ENCODE data around the gene UMOD.
"Not testable (repeated sequence)": the region's sequence is repeated elsewhere in the genome, so short reads cannot be mapped to it uniquely, and the experiment has no call there.

UMOD gene

DNA sequence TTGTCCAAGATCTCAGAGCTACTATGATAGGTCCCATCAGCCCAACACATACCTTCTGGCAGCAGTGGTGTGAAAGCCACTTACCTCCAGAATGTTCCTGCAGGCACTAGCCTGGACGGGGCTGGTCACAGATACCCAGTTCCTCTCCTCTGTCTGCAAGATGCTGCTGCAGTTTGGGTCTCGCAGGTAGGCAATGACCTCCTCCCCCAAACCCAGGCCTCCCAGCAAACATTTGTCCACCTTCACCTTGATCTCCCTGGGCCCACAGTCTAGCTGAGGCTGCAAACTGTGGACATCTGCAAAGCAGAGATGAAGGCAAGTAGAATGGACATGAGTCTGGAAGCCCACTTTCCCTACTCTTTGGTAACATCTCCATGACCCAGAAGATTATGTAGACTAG, 32.3 kb downstream of the UMOD start:
- DNase-seq, result no peak

DNA sequence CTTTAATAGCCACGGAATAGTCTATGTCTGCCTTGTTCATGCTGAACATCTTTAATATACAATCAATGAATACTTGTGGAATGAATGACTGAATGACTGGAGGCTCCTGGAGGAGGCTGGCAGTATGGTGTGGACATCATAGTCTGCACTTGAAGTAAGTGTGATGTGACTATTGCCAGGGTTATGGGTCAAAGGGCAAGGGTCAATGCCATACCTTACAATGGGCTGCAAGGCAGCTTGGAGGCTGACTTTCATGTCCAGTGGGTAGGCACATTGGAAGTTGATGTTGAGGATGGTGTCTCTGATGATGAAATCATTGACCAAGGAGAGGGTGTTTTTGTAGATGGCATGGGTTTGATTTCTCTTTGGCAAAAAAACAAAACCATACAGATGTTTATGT, 33.1 kb downstream of the UMOD start:
- no peak for DNase-seq

DNA sequence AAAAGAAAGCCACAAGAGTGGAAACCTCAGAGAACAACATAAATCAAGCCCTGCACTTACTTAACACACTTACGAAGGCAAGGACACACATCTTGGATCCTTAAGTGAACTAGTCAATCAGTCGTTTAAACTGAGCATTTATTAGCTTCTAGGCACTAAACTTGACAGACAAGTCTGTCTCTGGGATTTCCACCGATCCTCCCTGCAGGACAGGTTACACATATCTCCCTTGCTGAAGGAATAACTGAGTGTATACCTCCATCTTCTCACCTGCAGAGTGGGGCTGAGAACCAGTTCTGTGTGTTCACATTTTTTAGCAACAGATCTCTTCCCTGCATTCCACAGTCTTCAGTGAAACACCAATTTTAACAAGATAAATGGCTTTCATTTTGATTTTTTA, 34.1 kb downstream of the UMOD start:
- DNase-seq, result no peak

DNA sequence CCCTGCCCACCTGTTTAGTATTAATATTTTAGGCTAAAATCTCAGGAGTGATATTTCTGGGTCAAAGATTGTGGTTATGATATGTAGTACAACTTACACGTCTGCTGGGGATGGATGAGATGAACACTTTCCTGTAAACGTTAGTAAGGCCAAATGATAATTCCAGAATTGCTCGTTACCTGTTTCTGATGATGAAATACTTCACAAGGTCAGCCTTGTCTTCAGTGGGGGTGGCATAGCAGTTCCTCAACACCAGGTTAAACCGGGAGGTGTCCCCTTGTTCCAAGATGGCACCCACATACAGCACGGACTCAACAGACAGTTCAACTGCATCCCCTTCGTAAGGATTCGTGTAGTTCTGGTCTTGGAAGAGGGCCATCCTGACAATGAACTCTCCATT, 34.5 kb downstream of the UMOD start:
- no peak for DNase-seq

DNA sequence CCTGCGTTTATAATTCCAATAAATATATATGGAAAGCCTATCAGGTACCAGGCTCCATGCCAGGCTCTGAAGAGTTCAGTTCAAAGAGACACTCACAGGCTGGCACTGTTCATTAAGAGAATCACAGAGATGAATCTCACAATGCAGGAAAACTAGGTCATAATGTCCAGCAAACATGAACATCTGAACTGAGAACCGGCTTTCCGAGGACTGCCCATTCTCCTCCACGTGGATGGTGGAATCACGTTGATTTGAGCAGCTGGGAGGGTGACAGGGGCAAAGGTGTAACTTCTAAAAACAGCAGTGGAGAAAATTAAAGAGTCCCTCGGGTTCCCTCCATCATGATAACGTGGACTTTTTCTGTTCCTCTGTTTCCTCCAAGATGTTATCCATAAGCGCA, 35.4 kb downstream of the UMOD start:
- DNase-seq, result no peak

DNA sequence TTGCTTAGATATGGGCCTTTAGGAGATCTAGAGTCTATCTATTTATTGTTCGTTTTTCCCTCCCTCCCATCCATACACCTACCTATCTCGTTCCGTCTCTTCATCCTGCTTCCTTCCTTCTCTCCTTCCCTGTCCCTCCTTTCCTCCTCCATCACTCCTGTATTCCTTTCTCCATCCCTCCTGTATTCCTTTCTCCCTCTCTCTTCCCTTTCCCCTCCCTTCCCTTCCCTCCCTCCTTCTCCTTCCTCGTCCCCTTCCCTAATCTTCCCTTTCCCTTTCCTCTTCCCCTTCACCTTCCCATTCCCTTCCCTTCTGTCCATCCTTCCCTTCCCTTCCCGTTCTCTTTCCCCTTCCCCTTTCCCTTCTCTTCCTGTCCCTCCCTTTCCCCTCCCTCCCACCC, 35.8 kb downstream of the UMOD start:
- no peak for DNase-seq

DNA sequence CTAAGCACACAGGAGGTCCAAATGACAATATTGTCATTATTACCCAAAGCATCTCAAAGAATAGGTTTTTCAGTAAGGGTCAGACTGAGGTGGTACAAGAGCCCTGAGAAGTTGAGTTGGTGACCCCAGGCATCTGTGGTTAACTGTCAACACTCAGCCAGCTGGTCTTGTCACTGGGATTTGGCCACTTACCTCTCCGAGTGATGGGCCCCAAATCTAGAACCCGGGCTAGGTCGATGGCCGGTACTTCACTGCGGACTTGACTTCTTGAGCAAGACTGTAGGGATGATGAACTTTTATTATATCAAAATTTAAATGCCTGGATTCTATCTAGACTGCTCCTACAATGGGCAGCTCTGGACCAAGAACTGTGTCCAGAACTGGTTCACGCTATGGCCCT, 36.8 kb downstream of the UMOD start:
- DNase-seq, result no peak

DNA sequence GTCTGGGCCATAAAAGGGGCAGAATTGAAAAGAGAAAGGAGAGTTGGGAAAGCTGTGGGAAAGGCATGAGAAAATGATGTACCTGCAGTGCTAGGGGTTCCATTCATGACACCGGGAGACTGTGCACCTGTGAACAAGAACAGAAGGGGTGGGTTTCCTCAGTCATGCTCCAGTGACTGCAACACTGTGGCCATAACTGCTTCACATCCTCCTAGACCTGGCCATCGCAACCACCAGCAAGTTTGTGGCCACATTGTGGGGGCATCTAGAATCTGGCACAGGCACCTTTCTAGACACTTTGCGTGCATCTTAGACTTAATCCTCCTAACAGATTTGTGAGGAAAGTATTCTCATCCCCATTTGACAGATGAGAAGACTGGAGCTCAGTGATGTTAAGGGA, 37.9 kb downstream of the UMOD start:
- DNase-seq, result no peak

DNA sequence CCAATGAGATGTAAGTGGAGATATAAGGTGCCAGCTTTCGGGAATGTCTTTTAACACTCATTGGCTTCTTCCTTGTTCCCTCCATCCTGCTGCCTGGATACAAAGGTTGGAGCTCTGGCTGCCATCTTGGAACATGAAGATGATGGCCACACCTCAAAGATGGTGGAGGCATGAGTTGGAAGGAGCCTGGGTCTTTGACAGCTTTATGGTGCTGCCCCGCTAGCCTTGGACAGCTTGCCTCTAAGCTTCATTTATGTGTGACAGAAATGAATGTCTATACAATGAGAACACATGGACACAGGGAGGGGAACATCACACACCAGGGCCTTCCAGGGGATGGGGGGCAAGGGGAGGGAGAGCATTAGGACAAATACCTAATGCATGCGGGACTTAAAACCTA, 38.8 kb downstream of the UMOD start:
- no peak for DNase-seq

DNA sequence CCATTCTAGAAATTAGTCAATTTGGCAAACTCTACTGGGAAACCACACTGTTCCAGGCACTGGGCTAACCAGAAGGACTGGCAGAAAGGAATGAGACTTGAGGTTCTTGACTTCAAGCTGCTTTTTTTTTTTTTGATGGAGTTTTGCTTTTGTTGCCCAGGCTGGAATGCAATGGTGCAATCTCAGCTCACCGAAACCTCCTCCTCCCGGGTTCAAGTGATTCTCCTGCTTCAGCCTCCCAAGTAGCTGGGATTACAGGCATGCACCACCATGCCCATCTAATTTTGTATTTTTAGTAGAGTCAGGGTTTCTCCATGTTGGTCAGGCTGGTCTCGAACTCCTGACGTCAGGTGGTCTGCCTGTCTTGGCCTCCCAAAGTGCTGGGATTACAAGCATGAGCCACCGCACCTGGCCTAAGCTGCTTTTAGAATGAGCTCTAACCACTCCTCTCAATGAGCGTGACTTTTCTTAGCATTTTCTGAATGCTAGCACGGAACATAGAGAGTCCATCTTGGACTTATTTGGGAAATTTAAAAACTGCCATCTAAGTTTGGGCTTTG, 39.9 kb downstream of the UMOD start:
- DNase-seq, result not testable (repeated sequence)

DNA sequence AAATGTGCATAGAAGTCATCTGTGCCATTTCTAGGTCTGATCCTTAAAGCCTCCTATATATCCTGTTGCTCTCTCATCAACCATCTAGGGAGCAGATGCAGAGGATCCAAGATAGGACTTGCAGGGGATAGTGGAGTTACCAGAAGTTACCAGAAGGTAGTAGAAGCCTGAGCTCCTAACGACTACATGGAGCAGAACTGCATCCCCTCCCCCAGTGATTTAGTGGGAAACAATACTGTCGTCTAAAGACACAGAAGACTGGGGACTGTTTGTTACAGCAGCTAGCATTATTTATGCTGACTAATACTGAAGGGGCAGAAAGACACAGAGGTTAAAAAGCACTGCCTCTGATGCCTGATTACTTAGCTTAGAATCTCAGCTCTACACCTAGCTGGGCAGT, 41.0 kb downstream of the UMOD start:
- no peak for DNase-seq

DNA sequence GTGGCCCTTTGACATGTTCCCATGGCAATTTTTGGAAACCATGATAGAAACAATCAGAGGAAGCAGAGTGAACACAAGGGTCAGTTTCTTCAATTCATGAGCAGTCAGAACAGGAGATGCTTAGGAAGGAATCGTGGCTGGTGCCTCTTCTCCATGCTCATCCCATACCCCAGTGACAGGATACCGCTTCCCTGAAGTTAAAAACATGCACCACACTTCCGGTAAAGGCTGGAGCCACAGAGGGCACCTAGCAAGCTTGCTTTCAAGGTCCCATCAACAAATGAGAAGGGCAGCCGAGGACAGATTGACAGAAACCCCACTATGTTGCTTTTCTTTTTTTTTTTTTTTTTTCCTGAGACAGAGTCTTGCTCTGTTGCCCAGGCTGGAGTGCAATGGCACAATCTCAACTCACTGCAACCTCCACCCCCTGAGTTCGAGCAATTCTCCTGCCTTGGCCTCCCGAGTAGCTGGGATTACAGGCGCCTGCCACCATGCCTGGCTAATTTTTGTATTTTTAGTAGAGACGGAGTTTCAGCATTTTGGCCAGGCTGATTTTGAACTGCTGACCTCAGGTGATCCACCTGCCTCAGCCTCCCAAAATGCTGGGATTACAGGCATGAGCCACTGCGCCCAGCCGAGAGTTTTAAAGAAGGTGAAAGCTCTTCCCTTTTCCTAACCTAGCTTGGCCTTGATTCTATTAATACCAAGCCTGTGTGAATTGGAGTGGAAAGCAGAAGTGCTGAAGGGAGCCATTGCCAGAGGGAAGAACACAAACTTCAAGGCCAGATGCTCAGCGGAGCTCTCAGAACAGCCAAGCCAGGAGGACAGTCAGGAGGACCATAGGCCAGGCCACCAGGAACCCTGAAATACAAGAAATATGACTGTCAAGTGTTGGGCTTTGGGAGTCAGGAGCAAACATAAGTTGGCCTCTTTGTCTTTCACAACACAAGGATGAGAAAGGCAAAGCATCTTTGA, 41.8 kb downstream of the UMOD start:
- no peak for DNase-seq

DNA sequence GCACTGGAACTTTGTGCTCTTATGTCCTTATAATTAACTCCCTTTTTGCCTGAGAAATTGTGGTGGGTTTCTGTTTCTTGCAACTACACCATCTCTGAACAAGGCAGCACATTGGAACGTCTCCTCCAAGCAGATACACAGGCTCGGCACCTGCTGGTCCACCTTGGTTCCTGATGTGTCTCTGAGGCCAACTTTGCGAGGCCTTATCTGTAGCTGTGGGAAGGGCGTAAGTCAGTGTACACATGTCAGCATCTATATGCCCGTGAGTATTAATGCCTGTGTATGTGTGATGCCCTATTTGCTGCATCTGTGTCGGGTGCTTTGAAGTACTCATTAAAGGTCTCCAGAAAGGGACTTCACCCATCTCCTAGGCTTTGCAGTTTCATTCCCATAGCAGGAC, 42.7 kb downstream of the UMOD start:
- DNase-seq, result no peak

DNA sequence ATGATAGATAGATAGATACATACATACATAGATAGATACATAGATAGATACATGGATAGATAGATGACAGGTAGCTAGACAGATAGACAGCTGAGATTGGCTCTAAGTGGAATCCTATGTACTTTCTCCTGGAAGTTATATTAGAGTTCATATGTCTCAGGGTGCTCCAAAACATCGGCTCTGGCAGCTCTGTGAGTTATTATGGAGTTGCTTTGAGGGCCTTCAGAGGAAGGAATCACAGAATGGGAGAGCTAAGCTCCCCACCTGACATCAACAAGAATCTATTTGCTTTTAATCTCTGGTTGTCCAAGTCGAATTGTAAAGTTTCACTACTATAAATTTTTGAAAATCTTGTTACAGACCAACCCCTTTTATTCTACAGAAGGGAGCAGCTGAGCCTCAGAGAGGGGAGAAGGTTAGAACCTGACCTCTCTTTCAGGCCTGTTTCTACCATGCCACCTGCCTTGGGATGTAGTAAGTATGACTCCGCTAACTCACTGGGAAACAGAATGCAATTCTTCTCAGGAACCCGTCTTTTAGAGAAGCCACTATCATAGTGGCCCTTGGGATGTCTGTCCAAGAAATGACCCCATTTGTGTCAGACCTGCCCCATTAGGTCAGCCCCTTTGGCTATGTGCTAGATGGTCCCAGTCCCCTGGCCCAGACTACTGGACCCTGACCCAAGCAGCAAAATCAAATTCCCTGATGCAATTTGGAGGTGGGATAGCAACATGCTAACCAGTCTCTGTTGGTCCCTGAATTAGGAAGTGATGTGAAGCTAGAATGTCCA, 43.5 kb downstream of the UMOD start:
- no peak for DNase-seq

DNA sequence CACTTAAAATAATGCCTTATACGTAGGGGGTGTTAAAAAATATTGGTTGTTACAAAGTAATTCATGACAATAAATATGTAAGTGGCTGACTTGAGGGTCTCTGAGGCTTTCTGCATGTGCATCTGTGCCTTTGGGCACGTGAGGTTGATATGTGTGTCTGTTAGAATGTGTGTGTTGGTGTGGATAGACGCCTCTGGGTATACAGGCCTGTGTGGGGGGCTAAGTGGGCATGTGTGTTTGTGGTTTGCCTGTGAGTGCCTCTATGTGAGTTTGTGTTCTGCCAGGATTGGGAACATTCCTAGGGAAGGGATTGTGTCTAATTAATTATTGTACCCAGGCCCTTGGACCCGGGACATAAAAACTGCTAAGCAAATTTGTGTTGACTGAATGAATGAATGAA, 44.2 kb downstream of the UMOD start:
- DNase-seq, result no peak

DNA sequence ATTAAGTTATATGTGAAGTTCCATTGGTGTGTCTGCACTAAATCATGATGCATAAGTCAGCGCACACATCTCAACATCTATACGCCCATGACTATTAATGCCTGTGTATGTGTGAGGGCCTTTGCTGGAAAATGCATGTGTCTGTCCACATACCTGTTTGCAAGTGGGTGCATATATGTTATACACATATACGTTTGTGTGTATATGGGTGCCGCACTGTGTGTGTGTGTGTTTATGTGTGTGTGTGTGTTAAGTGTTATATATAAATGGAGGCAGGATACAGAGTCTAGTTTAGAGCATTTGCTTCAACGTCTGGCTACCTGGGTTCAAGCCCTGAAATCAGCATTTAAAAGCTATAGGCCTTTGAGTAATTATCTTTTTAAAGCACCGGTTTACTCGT, 44.7 kb downstream of the UMOD start:
- DNase-seq, result no peak

DNA sequence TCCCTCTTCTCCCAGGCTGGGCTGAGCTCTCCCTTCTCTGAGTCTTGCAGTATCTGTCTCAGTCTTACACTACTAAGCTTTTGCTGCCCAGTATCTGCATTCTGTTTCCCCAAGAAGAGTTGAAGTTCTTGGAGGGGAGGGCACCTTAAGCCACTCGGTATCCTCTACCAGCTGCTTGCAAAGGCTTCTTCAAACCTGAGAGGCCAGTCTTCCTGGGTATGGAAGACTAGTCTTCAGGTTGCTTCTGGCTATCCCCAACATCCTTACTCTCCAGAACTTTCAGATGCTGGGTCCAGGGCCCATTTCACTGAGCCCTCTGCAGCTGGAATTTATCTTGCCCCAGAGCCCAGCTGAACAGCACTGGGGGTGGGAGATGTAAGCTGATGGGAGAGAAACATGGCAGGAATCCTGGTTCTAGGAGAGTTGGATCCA, 45.3 kb downstream of the UMOD start:
- DNase-seq, result no peak

DNA sequence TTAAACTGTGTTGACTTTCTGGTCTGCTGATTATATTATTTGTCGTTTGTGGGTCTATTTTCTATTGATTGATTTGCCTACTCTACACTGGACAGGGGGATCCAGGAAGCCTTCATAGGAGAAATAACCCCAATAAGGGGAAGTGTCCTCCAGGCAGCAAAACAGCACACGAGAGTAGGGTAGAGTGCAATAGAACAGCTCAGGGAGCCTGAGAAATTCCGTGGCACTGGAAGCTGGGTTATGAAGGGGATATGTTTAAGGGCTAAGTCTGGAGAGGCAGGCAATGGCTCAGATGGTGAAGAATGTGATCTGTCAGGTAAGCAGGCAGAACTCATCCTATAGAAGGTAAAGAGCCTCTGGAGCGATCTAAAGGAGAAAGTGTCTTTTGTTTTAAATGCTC, 46.1 kb downstream of the UMOD start:
- no peak for DNase-seq

DNA sequence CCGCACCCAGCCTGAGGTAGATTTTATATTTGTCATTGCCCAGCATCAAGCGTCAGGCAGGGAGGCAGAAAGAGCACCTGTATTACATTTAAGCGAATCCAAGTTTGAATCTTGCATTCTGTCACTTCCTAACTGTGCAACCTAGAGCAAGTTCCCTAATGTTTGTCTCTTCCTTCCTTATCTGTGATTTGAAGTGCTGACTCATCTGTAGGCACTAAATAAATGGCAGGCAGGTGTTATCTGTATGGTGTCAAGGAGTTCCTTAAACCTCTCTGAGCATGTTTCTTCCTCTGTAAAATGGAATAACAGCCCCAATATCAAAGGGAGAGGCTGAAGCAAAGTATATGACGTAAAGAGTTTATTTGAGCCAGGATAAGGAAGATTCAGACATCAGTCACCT, 49.5 kb downstream of the UMOD start:
- DNase-seq, result no peak

DNA sequence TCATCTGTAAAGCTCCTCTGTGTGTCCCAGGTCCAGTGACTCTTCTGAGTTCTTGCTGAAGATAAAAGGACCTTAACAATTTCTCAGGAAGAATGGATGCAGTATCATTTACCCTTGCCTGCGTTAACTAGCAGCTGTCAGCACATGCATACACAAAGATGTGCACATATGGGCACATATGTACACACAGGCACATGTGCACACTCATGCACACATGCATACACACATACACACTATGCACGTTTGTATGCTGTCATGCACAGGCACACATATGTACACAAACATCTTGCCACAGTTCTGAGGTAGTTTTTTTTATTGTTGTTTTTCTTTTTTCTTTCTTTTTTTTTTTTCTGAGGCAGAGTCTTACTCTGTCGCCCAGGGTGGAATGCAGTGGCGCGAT, 50.1 kb downstream of the UMOD start:
- no peak for DNase-seq

DNA sequence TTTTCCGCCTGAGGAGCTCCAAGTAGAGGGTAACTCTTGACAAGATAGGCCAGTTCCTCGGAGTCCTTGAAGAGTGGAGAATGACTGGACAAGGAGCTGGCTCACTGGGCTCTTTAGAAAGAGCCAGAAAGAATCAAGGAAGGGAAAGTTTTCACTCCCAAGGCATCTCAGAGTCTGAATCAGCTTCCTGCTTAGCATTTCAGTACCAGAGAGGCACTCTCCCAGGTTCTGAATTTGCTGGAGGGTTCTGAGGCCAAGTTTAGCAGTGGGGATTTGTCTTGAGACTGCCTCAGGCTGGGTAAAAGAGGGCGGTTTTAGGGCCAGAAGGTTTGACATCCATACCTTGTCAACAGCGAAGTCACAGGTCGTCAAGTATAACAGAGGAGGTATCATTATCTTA, 50.7 kb downstream of the UMOD start:
- DNase-seq, result no peak

DNA sequence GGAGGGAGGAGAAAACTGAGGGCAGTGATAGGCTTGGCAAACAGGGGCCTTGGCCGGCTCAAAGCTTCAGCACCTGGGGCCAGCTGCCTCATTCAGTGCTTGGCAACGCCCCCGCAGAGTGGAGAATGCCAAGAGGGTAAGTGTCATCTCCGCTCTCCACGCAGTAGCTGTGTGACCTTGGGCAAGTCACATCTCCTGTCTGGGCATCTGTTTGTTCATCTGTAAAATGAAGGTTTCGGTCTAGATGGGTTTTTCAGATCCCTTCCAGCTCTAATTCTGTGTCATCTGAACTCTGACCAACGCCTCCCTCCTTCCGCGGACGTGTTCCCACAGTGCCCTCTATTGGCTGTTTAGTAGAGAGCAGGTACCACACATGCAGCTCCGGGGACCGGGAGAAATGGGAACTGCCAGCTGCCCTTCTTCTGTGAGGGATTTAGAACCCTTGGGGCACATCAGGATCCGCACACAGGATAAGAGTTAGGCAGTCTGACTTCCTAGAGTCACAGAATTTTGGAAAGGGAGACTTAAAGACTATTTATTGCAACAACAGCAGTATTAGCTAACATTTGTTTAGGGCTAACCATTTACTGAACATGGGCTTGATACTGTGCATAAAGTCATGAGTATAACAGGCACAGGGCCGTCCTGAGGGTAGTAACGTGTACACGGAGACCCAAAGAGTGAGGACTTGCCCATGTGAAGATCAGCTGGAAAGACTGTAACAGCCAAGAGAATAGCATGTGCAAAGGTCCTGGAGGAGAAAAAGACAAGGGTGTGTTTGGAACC, 52.0 kb downstream of the UMOD start:
- peak; percentile 17 for DNase-seq

DNA sequence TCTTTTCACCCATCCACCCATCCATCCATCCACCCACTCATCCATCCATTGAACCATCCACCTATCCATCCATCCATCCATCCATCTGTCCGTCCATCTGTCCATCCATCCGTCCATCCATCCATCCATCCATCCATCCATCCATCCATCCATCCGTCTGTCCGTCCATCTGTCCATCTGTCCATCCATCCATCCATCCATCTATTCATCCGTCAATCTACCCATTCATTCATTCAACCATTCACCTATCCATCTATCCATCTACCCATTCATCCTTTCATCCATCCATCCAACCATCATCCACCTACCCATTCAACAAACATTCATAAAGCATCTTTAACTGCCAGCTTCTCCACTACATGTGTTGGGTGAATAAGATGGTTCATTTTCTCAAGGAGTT, 54.1 kb downstream of the UMOD start:
- DNase-seq, result no peak
